HEK293T (cell line): ENCODE results near the gene CTU2.
A peak's percentile ranks its signal among the peaks of the same experiment; 100 is the strongest.
"Not testable (repeated sequence)": the region's sequence is repeated elsewhere in the genome, so short reads cannot be mapped to it uniquely, and the experiment has no call there.

ENCODE experiments used
- CTCF ChIA-PET: fragments of 350-600 bp; formaldehyde crosslinking; extraction: SDS; loops from one replicate; lab custom pipeline; 2021; ENCODE audit warnings: antibody characterized with exemption, inconsistent platforms; lab: Yijun Ruan, JAX
- POLR2A ChIA-PET: fragments of 350-600 bp; formaldehyde crosslinking; extraction: SDS; loops from one replicate; lab custom pipeline; 2020; ENCODE audit warnings: antibody characterized with exemption, inconsistent platforms; lab: Yijun Ruan, JAX
- DNase-seq: peaks from one replicate; pipeline ENCODE4 v3.0.0; 2012; ENCODE audit warnings: mixed read lengths; ENCODE audit errors: extremely low spot score
- ARNT ChIP-seq: fragments of 450-650 bp; IDR thresholded peaks from 2 replicates; pipeline ENCODE4 v1.6.1; 2017; ENCODE audit warnings: mild to moderate bottlenecking
- BHLHE40 ChIP-seq: fragments of 450-650 bp; IDR thresholded peaks from 2 replicates; pipeline ENCODE4 v1.6.1; 2016; ENCODE audit warnings: mild to moderate bottlenecking, moderate library complexity, borderline replicate concordance
- CTBP1 ChIP-seq: fragments of 450-650 bp; IDR thresholded peaks from 2 replicates; pipeline ENCODE4 v1.6.1; 2016; ENCODE audit warnings: borderline replicate concordance
- ELF4 ChIP-seq: fragments of 450-650 bp; IDR thresholded peaks from 2 replicates; pipeline ENCODE4 v1.6.1; 2017; ENCODE audit warnings: antibody characterized with exemption
- FOXA1 ChIP-seq: fragments of 450-650 bp; IDR thresholded peaks from 2 replicates; pipeline ENCODE4 v1.6.1; 2016; ENCODE audit warnings: mild to moderate bottlenecking
- FOXK2 ChIP-seq: fragments of 450-650 bp; IDR thresholded peaks from 2 replicates; pipeline ENCODE4 v1.6.1; 2016; ENCODE audit warnings: mild to moderate bottlenecking
- FOXM1 ChIP-seq: fragments of 450-650 bp; IDR thresholded peaks from 2 replicates; pipeline ENCODE4 v1.6.1; 2017; ENCODE audit warnings: mild to moderate bottlenecking, borderline replicate concordance
- HDGF ChIP-seq: fragments of 450-650 bp; IDR thresholded peaks from 2 replicates; pipeline ENCODE4 v1.6.1; 2017; ENCODE audit warnings: antibody characterized with exemption, borderline replicate concordance
- L3MBTL2 ChIP-seq: fragments of 450-650 bp; conservative IDR thresholded peaks from 2 replicates; pipeline ENCODE4 v1.6.1; 2016; ENCODE audit warnings: mild to moderate bottlenecking
- LEF1 ChIP-seq: fragments of 450-650 bp; IDR thresholded peaks from 2 replicates; pipeline ENCODE4 v1.6.1; 2017; ENCODE audit warnings: mild to moderate bottlenecking, borderline replicate concordance
- NFRKB ChIP-seq: fragments of 450-650 bp; IDR thresholded peaks from 2 replicates; pipeline ENCODE4 v1.6.1; 2016; ENCODE audit warnings: mild to moderate bottlenecking, moderate library complexity
- SP1 ChIP-seq: fragments of 450-650 bp; IDR thresholded peaks from 2 replicates; pipeline ENCODE4 v1.6.1; 2017
- SUZ12 ChIP-seq: fragments of 450-650 bp; IDR thresholded peaks from 2 replicates; pipeline ENCODE4 v1.6.1; 2016; ENCODE audit warnings: mild to moderate bottlenecking
- TARDBP ChIP-seq: fragments of 450-650 bp; IDR thresholded peaks from 2 replicates; pipeline ENCODE4 v1.6.1; 2016
- ZNF384 ChIP-seq: fragments of 450-650 bp; IDR thresholded peaks from 2 replicates; pipeline ENCODE4 v1.6.1; 2016
- TF ChIP-seq, protein P1 (sequence below): fragments of 450-650 bp; IDR thresholded peaks from 2 replicates; pipeline ENCODE4 v1.6.1; 2016

The CTU2 gene

DNA sequence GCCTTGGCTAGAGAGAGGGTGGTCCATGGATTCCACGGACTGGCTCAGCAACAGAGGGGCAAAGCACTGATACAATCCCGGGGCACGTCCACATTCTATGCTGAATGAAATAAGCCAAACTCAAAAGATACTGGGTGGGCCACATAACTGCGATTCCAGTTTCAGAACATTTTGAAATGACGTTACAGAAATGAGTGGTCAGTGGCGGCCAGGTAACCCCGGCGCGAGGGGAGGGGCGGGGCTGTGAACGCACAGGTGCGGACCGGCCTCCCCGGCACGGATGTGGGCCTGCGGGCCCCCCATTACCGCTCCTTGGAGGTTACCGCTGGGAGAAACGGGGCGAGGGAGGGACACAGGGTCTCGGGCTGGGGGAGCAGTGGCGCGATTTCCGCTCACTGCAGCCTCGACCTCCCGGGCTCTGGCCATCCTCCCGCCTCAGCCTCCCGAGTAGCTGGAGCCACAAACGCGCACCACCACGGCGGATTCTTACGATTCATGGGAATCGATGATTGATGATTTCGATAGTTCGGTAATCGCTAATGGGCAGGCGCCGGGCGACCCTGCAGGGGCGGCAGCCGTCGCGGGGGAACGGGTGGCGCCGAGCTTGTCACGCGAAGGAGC is 44.0 kb upstream of the CTU2 start:
- ChIA-PET CTCF (interaction anchor here (1.0 kb wide), 1 partner anchor 23 kb away, joined by 3 read pairs; no protein-coding TSS in a partner anchor), POLR2A (interaction anchor here (0.8 to 2.8 kb wide), 8 partner anchors 9 to 115 kb away, joined by 3 to 15 read pairs (median 3); partner anchors contain the start of gene ZC3H18)
- TF ChIP-seq LEF1 (no peak), L3MBTL2 (no peak), HDGF (no peak), NFRKB (no peak), BHLHE40 (no peak), ARNT (no peak), FOXA1 (no peak), CTBP1 (no peak), ZNF384 (no peak), SP1 (no peak), SUZ12 (no peak), FOXK2 (no peak), ELF4 (no peak)
- TF ChIP-seq, protein P1, sequence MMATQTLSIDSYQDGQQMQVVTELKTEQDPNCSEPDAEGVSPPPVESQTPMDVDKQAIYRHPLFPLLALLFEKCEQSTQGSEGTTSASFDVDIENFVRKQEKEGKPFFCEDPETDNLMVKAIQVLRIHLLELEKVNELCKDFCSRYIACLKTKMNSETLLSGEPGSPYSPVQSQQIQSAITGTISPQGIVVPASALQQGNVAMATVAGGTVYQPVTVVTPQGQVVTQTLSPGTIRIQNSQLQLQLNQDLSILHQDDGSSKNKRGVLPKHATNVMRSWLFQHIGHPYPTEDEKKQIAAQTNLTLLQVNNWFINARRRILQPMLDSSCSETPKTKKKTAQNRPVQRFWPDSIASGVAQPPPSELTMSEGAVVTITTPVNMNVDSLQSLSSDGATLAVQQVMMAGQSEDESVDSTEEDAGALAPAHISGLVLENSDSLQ = no peak
- DNase-seq = no peak

DNA sequence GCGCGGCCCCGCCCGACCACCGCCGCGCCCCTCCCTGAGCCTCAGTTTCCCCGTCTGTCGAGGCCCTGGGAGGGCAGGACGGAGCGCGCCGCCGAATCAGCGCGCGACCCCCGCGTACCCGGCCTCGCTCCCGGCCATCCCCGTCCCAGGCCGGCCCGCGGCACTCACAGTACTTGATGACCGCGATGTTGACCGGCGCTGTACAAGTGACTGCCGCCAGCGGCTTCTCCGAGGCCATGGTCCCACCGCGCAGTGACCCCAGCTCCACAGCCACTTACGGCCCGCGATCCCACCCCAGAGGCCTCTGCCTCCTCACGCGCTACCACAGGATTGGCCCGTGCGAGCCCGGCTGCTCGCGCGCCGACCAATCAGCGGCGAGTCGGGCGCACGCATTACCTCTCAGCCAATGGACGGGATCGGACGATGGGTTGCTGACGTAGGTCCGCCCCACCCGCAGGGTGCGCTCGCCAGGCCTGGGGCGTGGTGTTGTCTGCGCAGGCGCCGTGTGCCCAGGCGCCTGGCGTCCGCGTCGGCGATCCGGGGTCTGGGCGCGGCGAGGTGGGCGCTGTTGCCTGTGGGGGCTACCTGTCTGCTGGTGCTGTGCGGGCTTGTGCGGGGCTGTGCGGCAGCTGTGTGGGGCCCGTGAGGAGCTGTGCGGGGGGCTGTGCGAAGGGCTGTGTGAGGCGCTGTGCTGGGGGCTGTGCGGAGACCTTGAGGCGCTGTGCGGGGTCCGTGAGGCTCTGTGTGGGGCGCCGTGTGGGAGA is 43.3 kb upstream of the CTU2 start, which contains the start of gene MVD:
Gene MVD, minus strand, starts transcription at position 249 of the 764 bp plus-strand sequence. Its CDS starts 11 bp downstream, at position 238.
- CTCF ChIA-PET = interaction anchor here (1.0 kb wide), 1 partner anchor 22 kb away, joined by 3 read pairs; no protein-coding TSS in a partner anchor
- POLR2A ChIA-PET = interaction anchor here (0.6 to 2.8 kb wide), 9 partner anchors 8 to 115 kb away, joined by 3 to 15 read pairs (median 3); partner anchors contain the start of gene ZC3H18
- TF ChIP-seq FOXK2 = no peak
- peak; percentile 58 for TF ChIP-seq L3MBTL2
- TF ChIP-seq SUZ12 = no peak
- no peak for TF ChIP-seq TARDBP
- TF ChIP-seq CTBP1 = no peak
- TF ChIP-seq SP1 = no peak
- no peak for TF ChIP-seq ZNF384
- DNase-seq = peak; percentile 99

DNA sequence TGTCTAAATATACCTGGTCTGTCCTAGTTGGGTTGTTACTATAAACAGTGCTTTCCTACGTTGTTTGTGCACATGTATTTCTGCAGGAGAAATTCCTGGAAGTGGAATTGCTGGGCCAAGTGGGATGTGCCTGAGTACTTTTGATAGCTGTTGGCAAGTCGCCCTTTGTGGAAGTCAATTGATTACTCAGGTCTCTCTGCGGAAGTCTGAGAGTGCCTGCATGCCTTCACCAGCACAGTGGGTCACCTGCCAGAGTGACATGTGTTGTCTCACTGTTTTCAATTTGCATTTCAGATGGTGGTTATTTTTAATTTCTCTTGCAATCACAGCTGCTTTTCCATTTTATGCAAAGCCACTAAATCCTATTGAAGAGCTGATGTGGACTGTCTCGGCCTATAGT is 41.2 kb upstream of the CTU2 start:
- ChIA-PET POLR2A (no interaction called here), CTCF (no interaction called here)
- no peak for TF ChIP-seq SUZ12
- no peak for TF ChIP-seq ARNT
- no peak for TF ChIP-seq TARDBP
- TF ChIP-seq L3MBTL2 = no peak
- no peak for TF ChIP-seq FOXK2
- no peak for TF ChIP-seq ELF4
- no peak for TF ChIP-seq HDGF
- no peak for TF ChIP-seq CTBP1
- no peak for TF ChIP-seq SP1
- no peak for TF ChIP-seq NFRKB
- no peak for TF ChIP-seq ZNF384
- no peak for TF ChIP-seq LEF1
- TF ChIP-seq BHLHE40 = no peak
- no peak for TF ChIP-seq FOXM1
- no peak for TF ChIP-seq FOXA1
- TF ChIP-seq, protein P1 = no peak
- no peak for DNase-seq

DNA sequence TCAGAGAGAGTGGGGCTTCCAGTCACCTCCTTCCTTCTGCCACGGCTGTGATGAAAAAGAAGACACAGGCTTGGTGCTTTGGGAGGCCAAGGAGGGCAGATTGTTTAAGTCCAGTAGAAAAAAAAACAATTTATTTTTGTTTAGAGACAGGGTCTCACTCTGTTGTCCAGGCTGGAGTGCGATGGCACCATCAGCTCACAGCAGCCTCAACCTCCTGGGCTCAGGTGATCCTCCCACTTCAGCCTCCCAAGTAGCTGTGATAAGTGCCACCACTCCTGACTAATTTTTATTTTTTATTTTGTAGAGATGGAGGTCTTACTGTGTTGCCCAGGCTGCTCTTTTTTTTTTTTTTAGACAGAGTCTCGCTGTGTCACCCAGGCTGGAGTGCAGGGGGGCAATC is 40.7 kb upstream of the CTU2 start:
- POLR2A ChIA-PET = no interaction called here
- no peak for DNase-seq
- CTCF ChIA-PET = no interaction called here
- no peak for TF ChIP-seq L3MBTL2
- TF ChIP-seq HDGF = no peak
- TF ChIP-seq ELF4 = no peak
- no peak for TF ChIP-seq ZNF384
- TF ChIP-seq SP1 = no peak
- no peak for TF ChIP-seq FOXA1

DNA sequence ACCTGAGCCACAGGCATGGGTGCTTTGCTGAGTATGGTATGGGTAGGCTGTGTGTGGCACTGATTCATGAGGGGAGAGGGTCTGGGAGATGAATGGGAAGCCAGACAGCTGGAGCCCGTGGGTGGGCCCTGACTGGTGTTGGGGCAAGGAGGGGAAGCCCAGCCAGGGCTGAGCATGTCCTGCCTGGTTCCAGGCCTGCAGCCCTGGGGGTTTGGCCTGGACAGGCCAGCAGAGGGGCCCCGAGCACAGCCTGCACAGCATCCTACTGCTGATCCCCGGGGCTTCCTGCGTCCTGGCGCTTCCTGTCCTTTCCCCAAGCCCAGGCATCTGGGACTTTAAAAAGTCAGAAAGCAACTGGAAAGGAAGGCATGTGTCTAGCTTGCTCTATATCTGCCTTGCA is 38.8 kb upstream of the CTU2 start:
- DNase-seq = no peak
- POLR2A ChIA-PET = no interaction called here
- no peak for TF ChIP-seq ELF4
- no peak for TF ChIP-seq CTBP1
- no peak for TF ChIP-seq FOXA1
- TF ChIP-seq LEF1 = no peak
- TF ChIP-seq TARDBP = no peak
- TF ChIP-seq BHLHE40 = no peak
- TF ChIP-seq FOXM1 = no peak
- no peak for TF ChIP-seq HDGF
- no peak for TF ChIP-seq SUZ12
- TF ChIP-seq, protein P1 = no peak
- TF ChIP-seq L3MBTL2 = no peak
- CTCF ChIA-PET = interaction anchor here (0.6 kb wide), 1 partner anchor 10 kb away, joined by 4 read pairs; no protein-coding TSS in a partner anchor

DNA sequence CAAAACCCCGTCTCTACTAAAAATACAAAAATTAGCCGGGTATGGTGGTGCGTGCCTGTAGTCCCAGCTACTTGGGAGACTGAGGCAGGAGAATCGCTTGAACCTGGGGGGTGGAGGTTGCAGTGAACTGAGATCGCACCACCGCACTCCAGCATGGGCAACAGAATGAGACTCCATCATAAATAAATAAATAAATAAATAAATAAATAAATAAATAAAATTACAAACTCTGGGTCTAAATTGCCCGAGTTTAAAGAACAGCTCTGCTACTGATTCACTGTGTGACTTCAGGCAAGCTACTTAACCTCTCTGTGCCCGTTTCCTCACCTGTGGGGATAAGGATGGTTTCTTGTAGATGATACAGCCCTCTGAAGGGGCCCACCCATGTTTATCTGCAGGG is 36.8 kb upstream of the CTU2 start:
- CTCF ChIA-PET, POLR2A ChIA-PET, DNase-seq: not testable (repeated sequence)
